Smooth muscle cell (in vitro differentiated cells): ENCODE data around the gene PDE6D. TPM values are rescaled to one million over a fixed set of nuclear protein-coding genes. Genes with fewer than 3 reads are reported as not detected.

Experiments used
- DNase-seq: peaks from one replicate; lab custom pipeline; 2025; ENCODE audit not compliant: unreplicated experiment; lab: John Stamatoyannopoulos, UW
- H2AFZ ChIP-seq: fragments of 200-600 bp; sonication (generic); 2 replicates; pipeline ENCODE4 v1.6.0; 2016; ENCODE audit warnings: antibody characterized with exemption, low read depth, mild to moderate bottlenecking
- H3F3A ChIP-seq: fragments of 200-600 bp; sonication (generic); 2 replicates; pipeline ENCODE4 v1.6.0; 2017; ENCODE audit warnings: antibody characterized with exemption, low read depth
- H3K27ac ChIP-seq: fragments of 200-600 bp; sonication (generic); 2 replicates; pipeline ENCODE4 v1.5.1; 2016; ENCODE audit warnings: low read depth, mild to moderate bottlenecking
- H3K27me3 ChIP-seq: fragments of 200-600 bp; sonication (generic); 2 replicates; pipeline ENCODE4 v1.6.1; 2016; ENCODE audit warnings: low read depth, mild to moderate bottlenecking
- H3K36me3 ChIP-seq: fragments of 200-600 bp; sonication (generic); 2 replicates; pipeline ENCODE4 v1.5.1; 2016; ENCODE audit warnings: low read depth
- H3K4me1 ChIP-seq: fragments of 200-600 bp; sonication (generic); 2 replicates; pipeline ENCODE4 v1.5.1; 2016; ENCODE audit warnings: low read depth
- H3K4me2 ChIP-seq: fragments of 200-600 bp; sonication (generic); 2 replicates; pipeline ENCODE4 v1.6.0; 2016; ENCODE audit warnings: mild to moderate bottlenecking
- H3K4me3 ChIP-seq: fragments of 200-600 bp; sonication (generic); 2 replicates; pipeline ENCODE4 v1.5.1; 2016; ENCODE audit warnings: mild to moderate bottlenecking
- H3K79me2 ChIP-seq: fragments of 200-600 bp; sonication (generic); 2 replicates; pipeline ENCODE4 v1.6.0; 2016; ENCODE audit warnings: low read depth, mild to moderate bottlenecking
- H3K9ac ChIP-seq: fragments of 200-600 bp; sonication (generic); 2 replicates; pipeline ENCODE4 v1.6.0; 2016; ENCODE audit warnings: low read depth
- H3K9me3 ChIP-seq: fragments of 200-600 bp; sonication (generic); replicated peaks from 2 replicates; pipeline ENCODE4 v1.5.1; 2016; ENCODE audit warnings: low read depth
- H4K20me1 ChIP-seq: fragments of 200-600 bp; sonication (generic); 2 replicates; pipeline ENCODE4 v1.6.0; 2016; ENCODE audit warnings: low read depth
- WGBS: methylation state at CpG from one replicate; pipeline ENCODE4 v1.1.7; 2016; ENCODE audit warnings: low lambda C conversion rate; 5-methylcytosine and 5-hydroxymethylcytosine counted together
- polyA plus RNA-seq: library from polyadenylated mRNA; unstranded; fragments of >200 nt; fragmentation: Nextera tagmentation; extraction: Ambion mirVana; gene quantifications from 2 replicates; pipeline ENCODE4 v1.2.1, GENCODE V29; 2016
- total RNA-seq: library from RNA; depleted of rRNA; stranded (reverse); fragments of >200 nt; gene quantifications from 2 replicates; pipeline ENCODE4 v1.2.3, GENCODE V29; 2014
- TF ChIP-seq, protein P1 (sequence below): fragments of 200-600 bp; sonication (generic); IDR thresholded peaks from 2 replicates; pipeline ENCODE4 v1.5.1; 2017; ENCODE audit warnings: borderline replicate concordance, mild to moderate bottlenecking, antibody characterized with exemption; ENCODE audit not compliant: insufficient read depth, poor library complexity, severe bottlenecking

The PDE6D gene
- total and polyA plus RNA-seq, 2 experiments from 2014 or later = 32.7 to 54.9 TPM

DNA sequence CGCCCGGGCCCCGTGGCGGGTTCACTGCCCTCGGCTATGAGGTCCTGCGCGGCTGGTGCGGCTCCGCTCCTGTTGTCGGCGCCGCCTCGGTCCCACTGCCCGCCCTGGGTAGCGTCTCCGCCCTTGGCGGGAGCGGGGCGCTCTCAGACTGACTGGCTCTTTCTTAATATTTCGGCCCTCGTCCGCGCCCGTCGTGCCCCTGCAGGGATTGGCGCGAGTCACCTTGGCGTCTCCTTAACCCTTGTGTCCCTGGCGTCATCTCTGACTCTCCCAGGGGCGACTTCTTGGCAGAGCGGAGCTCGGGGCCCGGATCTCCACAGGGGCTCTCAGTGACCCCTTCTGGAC, 71.5 kb downstream of the PDE6D start:
- 1% methylated on average over 33 of the region's 33 CpGs for WGBS

DNA sequence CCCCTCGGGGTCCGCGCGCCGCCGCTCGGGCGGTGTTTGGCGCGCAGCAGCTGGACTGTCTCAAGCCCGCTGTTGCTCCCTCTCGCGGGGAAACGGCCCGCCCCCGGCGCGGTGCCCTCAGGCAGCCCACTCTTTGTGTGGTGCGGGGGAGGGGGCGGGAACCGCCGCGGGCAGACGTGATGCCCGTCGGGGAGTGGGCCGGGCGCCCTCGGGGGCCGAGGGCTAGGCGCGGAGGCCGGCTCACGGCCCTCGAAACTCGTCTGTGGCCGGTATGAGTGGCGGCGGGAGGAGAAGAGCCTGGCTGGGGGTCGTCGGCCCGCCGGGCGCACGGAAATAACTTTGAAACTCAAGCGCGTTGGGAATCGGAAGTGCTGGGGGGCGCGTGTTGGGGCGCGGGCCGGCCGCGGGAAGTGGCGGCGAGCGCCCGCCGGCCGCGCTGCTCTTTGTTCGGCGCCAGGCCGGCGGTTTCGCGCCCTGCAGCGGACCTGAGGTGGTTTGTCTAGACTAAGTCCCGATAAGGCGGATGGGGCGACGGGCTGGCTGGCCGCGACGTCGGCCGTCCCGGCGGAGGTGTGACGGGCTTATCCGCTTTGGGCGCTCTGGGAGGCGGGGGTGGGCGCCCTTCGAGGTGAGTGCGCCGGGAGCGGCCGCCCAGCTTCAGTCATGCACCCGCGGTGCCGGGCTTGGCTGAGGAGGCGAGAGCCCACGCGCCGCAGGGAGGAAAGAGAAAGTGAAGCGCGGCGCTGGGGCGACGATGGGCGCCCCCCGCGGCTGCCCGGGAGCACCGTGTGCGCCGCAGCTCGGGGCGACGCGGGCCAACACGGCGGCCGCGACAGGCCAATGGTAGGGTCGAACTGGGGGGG, 72.1 kb downstream of the PDE6D start:
- peak overlapping the region; percentile 98 for H3K9ac ChIP-seq
- H3K36me3 ChIP-seq = no peaks in the 10 kb centered on the region
- H3K27ac ChIP-seq = peak overlapping the region; percentile 92
- no peak overlapping the region for H2AFZ ChIP-seq
- H4K20me1 ChIP-seq = peaks cover 55% of the 10 kb centered on the region
- no peaks in the 10 kb centered on the region for H3K27me3 ChIP-seq
- WGBS = under 1% methylated on average over 80 of the region's 118 CpGs
- H3F3A ChIP-seq = peaks cover 24% of the 10 kb centered on the region
- H3K79me2 ChIP-seq = peaks cover 42% of the 10 kb centered on the region
- H3K4me2 ChIP-seq = peak overlapping the region; percentile 97
- H3K9me3 ChIP-seq = no peaks in the 10 kb centered on the region
- H3K4me1 ChIP-seq = peaks cover 12% of the 10 kb centered on the region
- TF ChIP-seq, protein P1, sequence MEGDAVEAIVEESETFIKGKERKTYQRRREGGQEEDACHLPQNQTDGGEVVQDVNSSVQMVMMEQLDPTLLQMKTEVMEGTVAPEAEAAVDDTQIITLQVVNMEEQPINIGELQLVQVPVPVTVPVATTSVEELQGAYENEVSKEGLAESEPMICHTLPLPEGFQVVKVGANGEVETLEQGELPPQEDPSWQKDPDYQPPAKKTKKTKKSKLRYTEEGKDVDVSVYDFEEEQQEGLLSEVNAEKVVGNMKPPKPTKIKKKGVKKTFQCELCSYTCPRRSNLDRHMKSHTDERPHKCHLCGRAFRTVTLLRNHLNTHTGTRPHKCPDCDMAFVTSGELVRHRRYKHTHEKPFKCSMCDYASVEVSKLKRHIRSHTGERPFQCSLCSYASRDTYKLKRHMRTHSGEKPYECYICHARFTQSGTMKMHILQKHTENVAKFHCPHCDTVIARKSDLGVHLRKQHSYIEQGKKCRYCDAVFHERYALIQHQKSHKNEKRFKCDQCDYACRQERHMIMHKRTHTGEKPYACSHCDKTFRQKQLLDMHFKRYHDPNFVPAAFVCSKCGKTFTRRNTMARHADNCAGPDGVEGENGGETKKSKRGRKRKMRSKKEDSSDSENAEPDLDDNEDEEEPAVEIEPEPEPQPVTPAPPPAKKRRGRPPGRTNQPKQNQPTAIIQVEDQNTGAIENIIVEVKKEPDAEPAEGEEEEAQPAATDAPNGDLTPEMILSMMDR = peak; percentile 6
- H3K4me3 ChIP-seq = peak overlapping the region; percentile 98
- DNase-seq = peak; percentile 56

More for the DNA sequence above, 71.5 kb downstream of the PDE6D start:
- no peaks in the 10 kb centered on the region for H3K9me3 ChIP-seq
- peak overlapping the region; percentile 92 for H3K27ac ChIP-seq
- H3F3A ChIP-seq = peaks cover 27% of the 10 kb centered on the region
- H3K79me2 ChIP-seq = peaks cover 42% of the 10 kb centered on the region
- peak overlapping the region; percentile 98 for H3K9ac ChIP-seq
- H3K4me2 ChIP-seq = peak overlapping the region; percentile 97
- H4K20me1 ChIP-seq = peaks cover 61% of the 10 kb centered on the region
- no peaks in the 10 kb centered on the region for H3K36me3 ChIP-seq
- TF ChIP-seq, protein P1 = no peak
- DNase-seq = no peak
- no peaks in the 10 kb centered on the region for H3K27me3 ChIP-seq
- H2AFZ ChIP-seq = no peak overlapping the region
- H3K4me1 ChIP-seq = peaks cover 12% of the 10 kb centered on the region
- peak overlapping the region; percentile 98 for H3K4me3 ChIP-seq

DNA sequence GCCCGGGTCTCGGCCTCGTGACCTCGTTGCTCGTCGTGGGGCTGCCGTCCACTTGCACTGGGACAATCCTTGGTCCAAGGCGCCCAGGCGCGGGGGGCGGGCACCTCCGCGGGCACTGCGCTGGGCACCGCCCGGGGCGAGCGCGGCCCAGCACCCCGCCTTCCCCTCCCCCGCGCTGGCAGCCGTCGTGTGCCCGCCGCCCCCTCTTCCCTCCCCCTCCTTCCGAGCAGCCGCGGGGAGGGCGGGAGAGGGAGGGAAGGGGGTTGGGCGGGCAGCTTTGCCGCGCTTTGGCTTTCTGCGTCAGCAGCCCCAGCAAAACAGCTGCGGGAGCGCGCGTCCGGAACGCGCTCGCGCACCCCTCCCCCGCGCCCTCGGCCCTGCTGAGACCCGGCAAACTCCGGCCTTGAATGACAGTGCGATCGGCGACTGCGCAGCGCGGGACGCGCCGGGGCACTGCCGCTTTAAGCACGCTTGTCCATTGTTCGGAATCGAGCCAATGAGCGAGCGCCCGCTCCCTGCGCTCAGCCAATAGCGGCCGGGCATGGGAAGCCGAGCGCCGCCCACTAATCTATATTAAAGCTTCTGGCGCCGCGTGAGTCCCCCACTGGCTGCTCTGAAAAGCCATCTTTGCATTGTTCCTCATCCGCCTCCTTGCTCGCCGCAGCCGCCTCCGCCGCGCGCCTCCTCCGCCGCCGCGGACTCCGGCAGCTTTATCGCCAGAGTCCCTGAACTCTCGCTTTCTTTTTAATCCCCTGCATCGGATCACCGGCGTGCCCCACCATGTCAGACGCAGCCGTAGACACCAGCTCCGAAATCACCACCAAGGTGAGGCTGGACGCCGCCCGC, 72.9 kb downstream of the PDE6D start, which contains the start of gene PTMA:
Gene PTMA, plus strand, starts transcription at position 599 of the 846 bp plus-strand sequence. Its CDS starts 182 bp downstream, at position 781.
- H3K4me2 ChIP-seq = peak within 1 kb of the TSS; percentile 97
- H3K9me3 ChIP-seq = no peaks in the 10 kb centered on the region
- H3K27ac ChIP-seq = peak within 1 kb of the TSS; percentile 98
- H3K9ac ChIP-seq = peak within 1 kb of the TSS; percentile 98
- TF ChIP-seq, protein P1 = no peak
- H2AFZ ChIP-seq = peak within 1 kb of the TSS; percentile 95
- peak within 1 kb of the TSS; percentile 98 for H3K4me3 ChIP-seq
- no peaks in the 10 kb centered on the region for H3K36me3 ChIP-seq
- peaks cover 12% of the 10 kb centered on the region for H3K4me1 ChIP-seq
- H3F3A ChIP-seq = peaks cover 20% of the 10 kb centered on the region
- no peaks in the 10 kb centered on the region for H3K27me3 ChIP-seq
- peaks cover 42% of the 10 kb centered on the region for H3K79me2 ChIP-seq
- 3% methylated on average over 53 of the region's 97 CpGs for WGBS
- DNase-seq = peak; percentile 96
- peaks cover 47% of the 10 kb centered on the region for H4K20me1 ChIP-seq
